SJSA1 (cell line): ENCODE data around the gene USH1C. TPM values are rescaled to one million over a fixed set of nuclear protein-coding genes. Genes with fewer than 3 reads are reported as not detected.

ENCODE experiments used
- DNase-seq, 2 experiments: peaks; one replicate each; pipeline ENCODE4 v3.0.0-alpha.2; 2015 to 2020; ENCODE audit warnings: low spot score in 2 of 2, low read depth in 1 of 2
- H3K27ac ChIP-seq: fragments of 250-450 bp; sonication (Bioruptor Pico); 2 replicates; pipeline ENCODE4 v1.5.1; 2020; ENCODE audit warnings: mild to moderate bottlenecking, moderate library complexity
- H3K27me3 ChIP-seq: fragments of 250-450 bp; sonication (Bioruptor Pico); replicated peaks from 2 replicates; pipeline ENCODE4 v1.5.1; 2020; ENCODE audit warnings: mild to moderate bottlenecking, moderate library complexity
- H3K36me3 ChIP-seq: fragments of 250-450 bp; sonication (Bioruptor Pico); 2 replicates; pipeline ENCODE4 v1.5.1; 2020; ENCODE audit warnings: mild to moderate bottlenecking
- H3K4me1 ChIP-seq: fragments of 250-450 bp; sonication (Bioruptor Pico); replicated peaks from 2 replicates; pipeline ENCODE4 v1.6.1; 2021; ENCODE audit warnings: mild to moderate bottlenecking
- H3K4me3 ChIP-seq: fragments of 250-450 bp; sonication (Bioruptor Pico); 2 replicates; pipeline ENCODE4 v1.5.1; 2020; ENCODE audit warnings: mild to moderate bottlenecking
- H3K9me3 ChIP-seq: fragments of 250-450 bp; sonication (Bioruptor Pico); replicated peaks from 2 replicates; pipeline ENCODE4 v1.5.1; 2020; ENCODE audit warnings: mild to moderate bottlenecking
- total RNA-seq: library from RNA; depleted of rRNA; stranded (reverse); fragments of >200 nt; shearing (Covaris generic); gene quantifications from 2 replicates; pipeline ENCODE4 v1.2.3, GENCODE V29; 2014

The USH1C gene
- total RNA-seq, 1 experiment from 2014 or later = not detected

DNA sequence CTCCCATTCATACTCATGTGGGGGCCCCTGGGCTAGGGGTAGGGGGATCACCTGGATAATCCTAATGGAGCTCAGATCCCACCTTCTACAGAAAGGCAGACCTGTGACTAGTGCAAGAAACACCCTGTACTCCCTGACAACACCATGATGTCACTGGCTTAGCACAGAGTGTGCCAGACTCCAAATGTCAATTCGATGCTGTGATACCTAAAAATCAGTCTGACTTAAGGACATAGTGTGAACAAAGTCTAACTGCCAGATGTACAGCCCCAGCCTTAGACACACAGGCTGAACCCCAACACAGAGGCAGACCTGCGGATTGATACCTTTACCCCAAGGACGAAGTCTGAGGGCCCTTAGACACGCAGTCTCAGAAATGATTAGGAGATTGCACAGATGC lies 76.1 kb downstream of the USH1C start:
- H3K36me3 ChIP-seq = no peaks in the 10 kb centered on the region
- no peaks in the 10 kb centered on the region for H3K9me3 ChIP-seq
- H3K4me1 ChIP-seq = no peaks in the 10 kb centered on the region
- DNase-seq = no peak
- H3K4me3 ChIP-seq = no peak overlapping the region
- no peak overlapping the region for H3K27ac ChIP-seq
- peaks cover 27% of the 10 kb centered on the region; the same call in 1 of the 2 replicates for H3K27me3 ChIP-seq

DNA sequence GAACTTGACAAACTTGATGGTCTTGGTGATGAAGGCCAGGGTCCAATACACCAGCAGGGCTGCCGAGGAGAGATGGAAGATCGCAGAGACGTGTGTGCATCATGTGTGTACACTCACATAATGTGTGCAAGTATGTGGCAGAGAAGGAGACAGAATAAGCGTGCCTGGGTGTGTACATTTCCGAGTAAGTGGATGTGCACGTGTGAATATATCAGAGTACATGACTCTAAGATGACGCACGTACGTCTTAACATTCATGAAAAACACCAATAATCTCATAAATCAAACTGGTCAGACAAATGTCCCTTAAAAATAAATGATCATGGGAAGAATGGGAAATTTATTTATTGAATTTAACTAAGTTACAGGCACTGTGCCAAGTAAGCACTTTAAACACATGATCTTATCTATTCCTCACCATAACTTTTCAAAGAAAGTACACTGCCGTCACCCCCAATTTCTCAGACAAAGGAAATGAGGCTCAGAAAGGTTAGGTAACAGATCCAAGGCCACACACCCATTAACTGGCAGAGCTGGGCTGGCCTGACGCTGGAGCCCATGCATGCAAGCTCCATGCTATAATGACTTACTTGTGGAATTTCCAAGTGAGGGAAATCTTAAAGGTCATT lies 80.6 kb downstream of the USH1C start:
- Histone ChIP-seq H3K27ac (no peak overlapping the region), H3K4me3 (no peak overlapping the region), H3K36me3 (no peaks in the 10 kb centered on the region), H3K4me1 (no peaks in the 10 kb centered on the region), H3K9me3 (no peaks in the 10 kb centered on the region), H3K27me3 (peaks cover 37% of the 10 kb centered on the region)
- DNase-seq = no peak

DNA sequence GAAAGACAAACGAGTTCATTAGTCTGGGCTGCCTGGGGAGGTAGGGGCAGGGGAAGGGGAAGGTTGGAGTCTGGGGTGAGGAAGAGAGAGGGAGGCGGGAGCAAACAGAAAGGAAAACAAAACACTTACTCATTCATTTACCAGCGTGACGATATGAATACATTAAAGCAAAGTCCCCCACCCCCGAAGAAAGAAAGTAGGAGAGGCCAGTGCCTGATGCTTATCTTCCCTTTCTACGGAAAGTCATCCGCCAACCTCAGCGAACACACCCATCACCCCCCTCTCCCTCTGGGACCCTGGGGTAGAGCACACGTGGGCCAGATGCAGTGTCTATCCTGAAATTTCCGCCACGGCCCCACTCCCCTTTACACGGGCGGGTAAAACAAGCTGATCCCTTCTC lies 81.3 kb downstream of the USH1C start:
- no peak for DNase-seq
- H3K27ac ChIP-seq = no peak overlapping the region
- H3K4me3 ChIP-seq = no peak overlapping the region
- no peaks in the 10 kb centered on the region for H3K9me3 ChIP-seq
- peaks cover 45% of the 10 kb centered on the region for H3K27me3 ChIP-seq
- no peaks in the 10 kb centered on the region for H3K36me3 ChIP-seq
- no peaks in the 10 kb centered on the region for H3K4me1 ChIP-seq

GRCh38 chr11:17460406-17460805 lies 83.8 kb downstream of the USH1C start:
- Histone ChIP-seq H3K27me3 (peaks cover 43% of the 10 kb centered on the region), H3K36me3 (no peaks in the 10 kb centered on the region), H3K4me3 (no peak overlapping the region), H3K4me1 (no peaks in the 10 kb centered on the region), H3K9me3 (no peaks in the 10 kb centered on the region), H3K27ac (no peak overlapping the region)
- DNase-seq = no peak

- Histone ChIP-seq H3K27me3 (peaks cover 46% of the 10 kb centered on the region), H3K9me3 (no peaks in the 10 kb centered on the region)
- DNase-seq = no peak
Observed at GRCh38 chr11:17459236-17459896, 84.8 kb downstream of the USH1C start.

DNA sequence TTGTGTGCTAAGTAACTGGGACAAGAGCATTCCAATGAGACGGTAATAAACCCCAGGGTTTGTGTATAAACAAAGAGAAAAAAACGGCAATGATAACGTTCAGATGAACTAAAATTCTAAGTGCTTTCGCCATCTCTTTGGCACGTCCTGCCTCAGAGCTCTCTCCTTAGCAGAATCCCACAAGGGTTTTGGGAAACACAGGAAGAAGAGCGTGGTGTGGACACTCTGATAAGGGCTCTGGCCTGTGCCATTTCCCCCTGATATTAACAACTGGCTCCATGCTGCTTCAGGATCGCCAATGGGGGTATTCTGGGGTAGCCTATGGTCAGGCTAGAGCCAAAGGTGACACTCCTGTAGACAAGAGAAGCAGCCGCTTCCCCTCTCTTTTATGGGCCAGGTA lies 85.9 kb downstream of the USH1C start:
- no peak for DNase-seq
- Histone ChIP-seq H3K4me3 (no peak overlapping the region), H3K27ac (no peak overlapping the region), H3K36me3 (no peaks in the 10 kb centered on the region), H3K4me1 (no peaks in the 10 kb centered on the region), H3K9me3 (no peaks in the 10 kb centered on the region), H3K27me3 (peaks cover 43% of the 10 kb centered on the region)

More at GRCh38 chr11:17459236-17459896, 84.8 kb downstream of the USH1C start:
- Histone ChIP-seq H3K36me3 (no peaks in the 10 kb centered on the region), H3K4me1 (no peaks in the 10 kb centered on the region), H3K27ac (no peak overlapping the region), H3K4me3 (no peak overlapping the region)

DNA sequence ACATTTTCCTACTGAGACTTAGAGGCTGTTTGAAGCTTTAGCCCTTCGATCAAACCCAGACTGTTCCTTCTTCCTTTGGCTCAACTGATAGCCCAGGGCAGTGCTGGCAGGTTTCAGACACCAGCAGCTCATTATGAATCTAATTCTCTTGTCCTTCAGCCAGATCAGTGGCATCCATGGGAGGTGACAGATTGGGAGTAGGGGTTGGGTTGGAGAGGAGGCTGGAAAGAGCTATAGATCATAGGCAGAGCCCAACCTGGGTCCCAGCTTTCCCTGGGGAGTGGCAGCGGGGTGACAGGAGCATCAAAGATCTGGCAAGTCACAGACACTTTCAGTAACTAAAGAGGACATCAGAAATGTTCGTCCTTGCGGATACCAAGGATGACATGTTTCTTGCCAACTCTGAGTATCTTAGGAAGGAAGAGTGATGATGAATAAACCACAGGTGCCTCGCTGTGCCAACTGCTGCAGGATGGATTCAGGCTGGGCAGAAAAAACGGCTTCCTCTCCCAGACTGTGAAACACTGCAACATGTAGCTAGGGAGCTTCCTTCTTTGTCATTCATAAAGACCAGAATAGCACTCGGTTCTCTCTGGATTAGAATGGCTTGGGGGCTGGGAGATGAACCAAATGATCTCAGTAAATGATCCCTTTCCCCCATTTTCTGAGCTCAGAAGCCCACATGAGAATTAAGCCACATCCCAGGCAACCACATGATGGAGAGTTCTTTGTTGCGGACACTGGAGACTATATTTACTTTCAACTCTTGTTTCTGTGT lies 86.6 kb downstream of the USH1C start:
- Histone ChIP-seq H3K4me1 (no peaks in the 10 kb centered on the region), H3K9me3 (no peaks in the 10 kb centered on the region), H3K36me3 (no peaks in the 10 kb centered on the region), H3K27me3 (peaks cover 43% of the 10 kb centered on the region), H3K27ac (no peak overlapping the region), H3K4me3 (no peak overlapping the region)
- no peak for DNase-seq

- no peak overlapping the region for H3K27ac ChIP-seq
- no peaks in the 10 kb centered on the region for H3K36me3 ChIP-seq
- DNase-seq = no peak
- H3K27me3 ChIP-seq = peaks cover 30% of the 10 kb centered on the region
- no peaks in the 10 kb centered on the region for H3K9me3 ChIP-seq
- H3K4me3 ChIP-seq = no peak overlapping the region
- no peaks in the 10 kb centered on the region for H3K4me1 ChIP-seq
Observed at GRCh38 chr11:17452668-17453067, 91.5 kb downstream of the USH1C start.

GRCh38 chr11:17449158-17449557 lies 95.1 kb downstream of the USH1C start:
- Histone ChIP-seq H3K27ac (no peak overlapping the region), H3K4me1 (no peaks in the 10 kb centered on the region), H3K9me3 (no peaks in the 10 kb centered on the region), H3K36me3 (no peaks in the 10 kb centered on the region), H3K4me3 (no peak overlapping the region), H3K27me3 (peaks cover 34% of the 10 kb centered on the region)
- no peak for DNase-seq

- no peak for DNase-seq
- Histone ChIP-seq H3K36me3 (no peaks in the 10 kb centered on the region), H3K4me3 (no peak overlapping the region), H3K27me3 (peaks cover 44% of the 10 kb centered on the region), H3K9me3 (no peaks in the 10 kb centered on the region), H3K27ac (no peak overlapping the region), H3K4me1 (no peaks in the 10 kb centered on the region)
Observed at GRCh38 chr11:17446482-17446881, 97.7 kb downstream of the USH1C start.

DNA sequence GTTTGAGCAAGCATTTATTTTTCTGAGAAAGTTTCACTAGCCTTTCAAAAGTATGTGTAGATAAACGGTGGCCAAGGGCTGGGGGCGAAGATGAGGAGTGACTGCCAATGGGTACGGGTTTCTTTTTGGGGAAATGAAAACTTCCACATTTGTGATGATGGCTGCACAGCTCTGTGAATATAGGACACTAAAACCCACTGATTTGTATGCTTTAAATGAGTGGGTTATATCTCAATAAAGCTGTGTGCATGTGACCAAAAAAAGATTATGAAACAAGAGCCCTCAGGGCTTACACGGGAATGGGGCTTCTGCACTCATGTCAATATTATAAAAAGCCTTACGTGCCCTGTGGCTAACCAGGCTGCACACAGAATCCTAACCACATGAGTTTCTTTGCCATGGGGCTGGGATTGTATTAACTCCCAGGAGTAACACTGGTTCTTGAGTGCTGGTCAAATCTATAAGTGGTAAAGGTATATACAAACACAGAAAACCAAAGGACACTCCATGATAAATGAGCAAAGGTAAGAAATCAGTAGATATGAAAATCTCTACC lies 98.9 kb downstream of the USH1C start:
- Histone ChIP-seq H3K27ac (no peak overlapping the region), H3K27me3 (peaks cover 37% of the 10 kb centered on the region), H3K36me3 (no peaks in the 10 kb centered on the region), H3K4me1 (no peaks in the 10 kb centered on the region), H3K9me3 (no peaks in the 10 kb centered on the region), H3K4me3 (no peak overlapping the region)
- no peak for DNase-seq

DNA sequence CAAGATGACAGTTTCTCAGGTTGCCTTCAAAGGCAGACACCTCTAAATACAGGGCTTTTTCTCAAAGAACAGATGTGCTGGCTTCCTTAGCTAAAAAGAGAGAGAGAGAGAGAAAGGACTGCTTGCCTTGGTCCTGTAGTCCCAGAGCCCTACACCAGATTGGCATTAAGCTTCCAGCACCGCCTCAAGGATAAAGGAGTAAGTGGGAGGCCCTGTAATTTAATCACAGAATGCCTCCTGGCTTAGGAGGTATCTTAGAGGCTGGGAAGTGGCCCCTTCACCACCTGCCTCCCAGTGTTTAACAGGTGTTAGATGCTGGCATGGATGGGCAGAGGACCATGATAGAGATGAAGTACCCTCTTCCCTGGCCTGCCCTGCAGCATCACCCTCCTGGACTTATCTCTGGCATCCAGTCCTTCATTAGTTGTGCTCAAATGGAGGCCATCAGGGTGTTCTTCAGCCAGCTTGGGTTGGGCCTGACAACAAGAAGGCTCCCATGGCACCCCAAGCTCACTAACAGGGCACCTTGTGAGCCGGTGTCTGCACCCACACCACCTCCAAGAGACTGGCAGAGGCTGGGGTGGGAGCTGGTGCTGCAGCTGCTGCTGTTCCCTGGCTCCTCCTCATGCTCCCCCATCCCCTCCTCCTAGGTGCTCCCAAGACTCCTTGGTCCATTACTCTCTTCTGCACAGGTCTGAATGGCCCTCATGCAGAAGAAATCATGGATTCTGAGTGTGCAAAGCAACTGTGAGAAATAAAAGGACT lies 100.1 kb downstream of the USH1C start:
- Histone ChIP-seq H3K4me3 (no peak overlapping the region), H3K27me3 (peaks cover 31% of the 10 kb centered on the region), H3K4me1 (no peaks in the 10 kb centered on the region), H3K9me3 (no peaks in the 10 kb centered on the region), H3K27ac (no peak overlapping the region), H3K36me3 (no peaks in the 10 kb centered on the region)
- no peak for DNase-seq
